Measurements from ENCODE around the gene MST1. TPM values are rescaled to one million over a fixed set of nuclear protein-coding genes. Genes with fewer than 3 reads are reported as not detected.
A peak's percentile ranks its signal among the peaks of the same experiment; 100 is the strongest.

Gene MST1
- total RNA-seq, 1 experiment from 2014 or later = 13.8 TPM

DNA sequence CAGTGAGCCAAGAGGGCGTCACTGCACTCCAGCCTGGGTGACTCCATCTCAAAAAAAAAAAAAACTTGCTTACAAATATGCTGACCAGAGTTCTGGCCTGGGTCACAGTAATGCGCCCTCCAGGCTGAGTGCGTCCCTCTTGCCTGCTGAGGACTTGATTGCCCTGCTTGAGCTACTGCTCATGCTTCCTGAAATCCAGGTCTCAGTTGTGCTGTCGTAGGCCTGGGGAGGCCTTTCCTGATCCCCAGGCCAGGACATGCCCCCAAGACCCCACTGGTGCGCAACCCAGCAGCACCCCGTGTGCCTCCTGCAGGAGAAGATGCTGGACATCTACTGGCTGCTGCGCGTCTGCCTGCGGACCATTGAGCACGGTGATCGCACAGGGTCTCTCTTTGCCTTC, 22.9 kb upstream of the MST1 start (continued):
- TF ChIP-seq PRDM15 (CRISPR knock-in tag; IDR thresholded peaks at IDR 0.05) (no peak), ZNF219 (CRISPR knock-in tag; IDR thresholded peaks at IDR 0.05; ENCODE audit: borderline replicate concordance) (no peak), USF1 (CRISPR knock-in tag; IDR thresholded peaks at IDR 0.05) (no peak), KAT7 (CRISPR knock-in tag; IDR thresholded peaks at IDR 0.05; ENCODE audit: borderline replicate concordance) (no peak), ZNF317 (CRISPR knock-in tag; IDR thresholded peaks at IDR 0.05; ENCODE audit: borderline replicate concordance, low read depth) (no peak), ESRRA (CRISPR knock-in tag; IDR thresholded peaks at IDR 0.05; ENCODE audit: borderline replicate concordance) (no peak), JAZF1 (CRISPR knock-in tag; IDR thresholded peaks at IDR 0.05) (no peak), ZNF121 (CRISPR knock-in tag; IDR thresholded peaks at IDR 0.05) (no peak)
- TF ChIP-seq, protein P1, sequence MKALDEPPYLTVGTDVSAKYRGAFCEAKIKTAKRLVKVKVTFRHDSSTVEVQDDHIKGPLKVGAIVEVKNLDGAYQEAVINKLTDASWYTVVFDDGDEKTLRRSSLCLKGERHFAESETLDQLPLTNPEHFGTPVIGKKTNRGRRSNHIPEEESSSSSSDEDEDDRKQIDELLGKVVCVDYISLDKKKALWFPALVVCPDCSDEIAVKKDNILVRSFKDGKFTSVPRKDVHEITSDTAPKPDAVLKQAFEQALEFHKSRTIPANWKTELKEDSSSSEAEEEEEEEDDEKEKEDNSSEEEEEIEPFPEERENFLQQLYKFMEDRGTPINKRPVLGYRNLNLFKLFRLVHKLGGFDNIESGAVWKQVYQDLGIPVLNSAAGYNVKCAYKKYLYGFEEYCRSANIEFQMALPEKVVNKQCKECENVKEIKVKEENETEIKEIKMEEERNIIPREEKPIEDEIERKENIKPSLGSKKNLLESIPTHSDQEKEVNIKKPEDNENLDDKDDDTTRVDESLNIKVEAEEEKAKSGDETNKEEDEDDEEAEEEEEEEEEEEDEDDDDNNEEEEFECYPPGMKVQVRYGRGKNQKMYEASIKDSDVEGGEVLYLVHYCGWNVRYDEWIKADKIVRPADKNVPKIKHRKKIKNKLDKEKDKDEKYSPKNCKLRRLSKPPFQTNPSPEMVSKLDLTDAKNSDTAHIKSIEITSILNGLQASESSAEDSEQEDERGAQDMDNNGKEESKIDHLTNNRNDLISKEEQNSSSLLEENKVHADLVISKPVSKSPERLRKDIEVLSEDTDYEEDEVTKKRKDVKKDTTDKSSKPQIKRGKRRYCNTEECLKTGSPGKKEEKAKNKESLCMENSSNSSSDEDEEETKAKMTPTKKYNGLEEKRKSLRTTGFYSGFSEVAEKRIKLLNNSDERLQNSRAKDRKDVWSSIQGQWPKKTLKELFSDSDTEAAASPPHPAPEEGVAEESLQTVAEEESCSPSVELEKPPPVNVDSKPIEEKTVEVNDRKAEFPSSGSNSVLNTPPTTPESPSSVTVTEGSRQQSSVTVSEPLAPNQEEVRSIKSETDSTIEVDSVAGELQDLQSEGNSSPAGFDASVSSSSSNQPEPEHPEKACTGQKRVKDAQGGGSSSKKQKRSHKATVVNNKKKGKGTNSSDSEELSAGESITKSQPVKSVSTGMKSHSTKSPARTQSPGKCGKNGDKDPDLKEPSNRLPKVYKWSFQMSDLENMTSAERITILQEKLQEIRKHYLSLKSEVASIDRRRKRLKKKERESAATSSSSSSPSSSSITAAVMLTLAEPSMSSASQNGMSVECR (CRISPR knock-in tag; IDR thresholded peaks at IDR 0.05; ENCODE audit: borderline replicate concordance) = no peak

DNA sequence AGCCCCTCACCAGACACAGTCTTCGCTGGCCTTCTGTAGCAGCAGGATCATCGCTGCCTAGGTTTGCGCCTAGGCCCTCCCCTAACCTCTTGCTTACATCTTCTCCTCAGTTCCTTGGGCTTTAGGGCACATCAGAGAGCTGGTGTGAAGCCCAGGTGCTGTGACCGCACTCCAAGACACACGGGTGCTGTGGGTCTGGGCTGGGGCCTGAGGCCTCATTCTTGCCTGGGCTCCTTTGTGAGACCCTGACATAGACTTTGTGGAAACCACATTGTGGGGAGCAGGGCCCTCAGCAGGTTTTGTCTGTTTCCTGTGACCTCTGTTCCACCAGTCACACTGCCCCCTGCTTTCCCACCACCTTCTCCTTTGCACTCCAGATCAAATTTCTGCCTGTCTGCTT, 22.2 kb upstream of the MST1 start:
- Mint-ChIP-seq H3K36me3 (no peaks in the 10 kb centered on the region; the same call in 1 of the 2 replicates), H3K9me3 (no peaks in the 10 kb centered on the region), H3K4me3 (no peak overlapping the region), H3K27ac (peak overlapping the region; percentile 30; the same call in 1 of the 2 replicates), H3K4me1 (no peaks in the 10 kb centered on the region), H3K27me3 (ENCODE audit: low read depth) (no peaks in the 10 kb centered on the region)
- ChIA-PET CTCF (interaction anchor here (0.8 to 3.3 kb wide), 2 partner anchors 9 to 128 kb away, joined by 5 to 49 read pairs; no protein-coding TSS in a partner anchor), POLR2A (no interaction called here)
- DNase-seq (ENCODE audit: low spot score) (no peak), ATAC-seq (no peak)
- no peak for TF ChIP-seq FOXP4 (CRISPR knock-in tag; IDR thresholded peaks at IDR 0.05)
- no peak for TF ChIP-seq OVOL2 (CRISPR knock-in tag; IDR thresholded peaks at IDR 0.05; ENCODE audit: borderline replicate concordance)
- TF ChIP-seq ZNF671 (CRISPR knock-in tag; IDR thresholded peaks at IDR 0.05) = no peak
- no peak for TF ChIP-seq GRHL2 (CRISPR knock-in tag; IDR thresholded peaks at IDR 0.05; ENCODE audit: insufficient replicate concordance, severe bottlenecking)
- TF ChIP-seq NR3C1 (CRISPR knock-in tag; conservative IDR thresholded peaks at IDR 0.05; ENCODE audit: low read depth) = no peak
- TF ChIP-seq ATF6 (CRISPR knock-in tag; IDR thresholded peaks at IDR 0.05) = no peak
- no peak for TF ChIP-seq HMGA2 (CRISPR knock-in tag; IDR thresholded peaks at IDR 0.05)
- no peak for TF ChIP-seq FOXP1 (CRISPR knock-in tag; IDR thresholded peaks at IDR 0.05; ENCODE audit: borderline replicate concordance)
- TF ChIP-seq, protein P2, sequence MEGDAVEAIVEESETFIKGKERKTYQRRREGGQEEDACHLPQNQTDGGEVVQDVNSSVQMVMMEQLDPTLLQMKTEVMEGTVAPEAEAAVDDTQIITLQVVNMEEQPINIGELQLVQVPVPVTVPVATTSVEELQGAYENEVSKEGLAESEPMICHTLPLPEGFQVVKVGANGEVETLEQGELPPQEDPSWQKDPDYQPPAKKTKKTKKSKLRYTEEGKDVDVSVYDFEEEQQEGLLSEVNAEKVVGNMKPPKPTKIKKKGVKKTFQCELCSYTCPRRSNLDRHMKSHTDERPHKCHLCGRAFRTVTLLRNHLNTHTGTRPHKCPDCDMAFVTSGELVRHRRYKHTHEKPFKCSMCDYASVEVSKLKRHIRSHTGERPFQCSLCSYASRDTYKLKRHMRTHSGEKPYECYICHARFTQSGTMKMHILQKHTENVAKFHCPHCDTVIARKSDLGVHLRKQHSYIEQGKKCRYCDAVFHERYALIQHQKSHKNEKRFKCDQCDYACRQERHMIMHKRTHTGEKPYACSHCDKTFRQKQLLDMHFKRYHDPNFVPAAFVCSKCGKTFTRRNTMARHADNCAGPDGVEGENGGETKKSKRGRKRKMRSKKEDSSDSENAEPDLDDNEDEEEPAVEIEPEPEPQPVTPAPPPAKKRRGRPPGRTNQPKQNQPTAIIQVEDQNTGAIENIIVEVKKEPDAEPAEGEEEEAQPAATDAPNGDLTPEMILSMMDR (IDR thresholded peaks at IDR 0.05) = no peak
- TF ChIP-seq NFYB (CRISPR knock-in tag; conservative IDR thresholded peaks at IDR 0.05; ENCODE audit: low read depth) = no peak
- TF ChIP-seq, protein P3, sequence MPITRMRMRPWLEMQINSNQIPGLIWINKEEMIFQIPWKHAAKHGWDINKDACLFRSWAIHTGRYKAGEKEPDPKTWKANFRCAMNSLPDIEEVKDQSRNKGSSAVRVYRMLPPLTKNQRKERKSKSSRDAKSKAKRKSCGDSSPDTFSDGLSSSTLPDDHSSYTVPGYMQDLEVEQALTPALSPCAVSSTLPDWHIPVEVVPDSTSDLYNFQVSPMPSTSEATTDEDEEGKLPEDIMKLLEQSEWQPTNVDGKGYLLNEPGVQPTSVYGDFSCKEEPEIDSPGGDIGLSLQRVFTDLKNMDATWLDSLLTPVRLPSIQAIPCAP (CRISPR knock-in tag; IDR thresholded peaks at IDR 0.05) = no peak

All from WTC11 (cell line).